GM21390 (cell line): ENCODE measurements around the gene VPS50.

Experiments
- ATAC-seq: cut with Tn5 transposase; IDR thresholded peaks from one replicate; pipeline ENCODE4 v1.9.1; 2021; ENCODE audit not compliant: unreplicated experiment

Gene VPS50

DNA sequence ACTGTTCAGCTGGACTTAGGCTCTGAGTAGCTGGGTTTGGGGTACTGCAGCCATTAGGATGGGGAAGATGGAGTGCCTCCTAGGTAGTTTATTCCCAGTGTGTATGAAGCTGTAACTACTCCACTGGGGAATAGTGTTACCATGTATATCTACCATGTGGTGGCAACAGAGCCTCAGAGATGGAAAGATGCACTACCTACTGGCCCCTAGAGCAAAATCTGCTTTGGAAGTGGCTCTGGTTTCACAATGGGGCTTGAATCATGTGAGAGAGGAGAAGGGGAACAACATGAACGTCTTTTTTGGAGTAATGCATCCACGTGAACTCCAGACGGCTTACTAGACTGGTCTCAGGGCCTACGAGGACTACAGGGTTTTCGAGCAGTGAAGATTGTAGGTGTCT is 175.1 kb downstream of the VPS50 start:
- ATAC-seq = no peak

DNA sequence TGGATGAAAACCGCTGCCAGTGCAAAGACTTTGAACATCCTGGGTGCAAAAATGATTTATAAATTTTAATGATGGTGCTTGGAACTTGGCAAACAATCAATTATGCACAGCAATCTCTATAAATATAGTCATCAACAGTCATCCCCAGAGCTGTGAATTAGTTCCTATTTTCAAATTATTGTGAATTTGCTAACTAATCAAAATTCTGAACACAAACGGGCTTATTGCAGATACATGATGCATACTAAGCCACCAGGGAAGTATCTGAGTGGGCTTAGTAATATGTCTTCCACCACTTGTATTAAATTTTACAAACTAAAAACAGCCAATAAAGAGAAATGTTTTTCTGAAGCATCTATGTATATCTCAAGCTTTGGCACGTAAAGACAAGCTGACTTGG is 177.2 kb downstream of the VPS50 start:
- ATAC-seq = no peak
